GM19455 (cell line): Measurements from ENCODE around the gene SAXO2.
"Not testable (repeated sequence)": the region's sequence is repeated elsewhere in the genome, so short reads cannot be mapped to it uniquely, and the experiment has no call there.

Source experiments
- ATAC-seq: cut with Tn5 transposase; IDR thresholded peaks from one replicate; pipeline ENCODE4 v1.9.1; 2021; ENCODE audit not compliant: unreplicated experiment

The SAXO2 gene

GRCh38 chr15:82332711-82333602 is 70.3 kb downstream of the SAXO2 start:
- ATAC-seq, result not testable (repeated sequence)

- ATAC-seq, result not testable (repeated sequence)
Measured at GRCh38 chr15:82333603-82334553, 71.3 kb downstream of the SAXO2 start.
